Measurements from ENCODE around the gene MAGEA8.
"Not testable (repeated sequence)": the region's sequence is repeated elsewhere in the genome, so short reads cannot be mapped to it uniquely, and the experiment has no call there.

The MAGEA8 gene, protein sequence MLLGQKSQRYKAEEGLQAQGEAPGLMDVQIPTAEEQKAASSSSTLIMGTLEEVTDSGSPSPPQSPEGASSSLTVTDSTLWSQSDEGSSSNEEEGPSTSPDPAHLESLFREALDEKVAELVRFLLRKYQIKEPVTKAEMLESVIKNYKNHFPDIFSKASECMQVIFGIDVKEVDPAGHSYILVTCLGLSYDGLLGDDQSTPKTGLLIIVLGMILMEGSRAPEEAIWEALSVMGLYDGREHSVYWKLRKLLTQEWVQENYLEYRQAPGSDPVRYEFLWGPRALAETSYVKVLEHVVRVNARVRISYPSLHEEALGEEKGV

DNA sequence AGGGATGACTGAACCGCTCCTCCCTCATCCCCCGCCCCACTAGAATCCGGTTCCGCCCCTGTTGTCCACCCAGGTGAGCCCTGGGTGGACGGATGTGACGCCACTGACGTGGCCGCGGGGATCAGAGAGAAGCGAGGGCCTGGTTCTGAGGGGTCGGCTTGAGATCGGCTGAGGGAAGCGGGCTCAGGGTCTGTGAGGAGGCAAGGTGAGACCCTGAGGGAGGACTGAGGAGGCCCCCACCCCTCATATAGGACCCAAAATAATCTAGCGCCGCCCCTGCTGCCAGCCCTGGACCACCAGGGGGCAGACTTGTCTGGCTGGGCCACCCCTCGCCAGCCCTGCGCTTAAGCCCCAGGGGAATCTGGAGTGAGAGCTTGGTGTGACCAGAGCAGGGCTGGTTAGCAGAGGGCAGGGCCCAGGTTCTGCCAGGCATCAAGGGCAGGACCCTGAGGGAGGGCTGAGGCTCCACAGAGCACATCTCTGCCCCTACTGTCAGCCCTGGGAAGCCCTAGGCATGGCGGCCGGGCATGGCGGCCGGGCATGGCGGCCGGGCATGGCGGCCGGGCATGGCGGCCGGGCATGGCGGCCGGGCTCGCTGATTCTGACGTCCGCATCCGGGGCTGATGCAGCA lies at the start of gene MAGEA8:
Gene MAGEA8 (plus strand): TSS at position 103 of the 631 bp plus-strand sequence. CDS start 3,090 bp downstream, outside the sequence.
- no peak for DNase-seq (ENCODE audit: low spot score)

GRCh38 chrX:149831473-149831872 lies 49.5 kb upstream of the MAGEA8 start:
- no peak for DNase-seq (ENCODE audit: low spot score)

- DNase-seq (ENCODE audit: low spot score) = not testable (repeated sequence)
These were observed 44.3 kb upstream of the MAGEA8 start for GRCh38 chrX:149836728-149837127.

DNA sequence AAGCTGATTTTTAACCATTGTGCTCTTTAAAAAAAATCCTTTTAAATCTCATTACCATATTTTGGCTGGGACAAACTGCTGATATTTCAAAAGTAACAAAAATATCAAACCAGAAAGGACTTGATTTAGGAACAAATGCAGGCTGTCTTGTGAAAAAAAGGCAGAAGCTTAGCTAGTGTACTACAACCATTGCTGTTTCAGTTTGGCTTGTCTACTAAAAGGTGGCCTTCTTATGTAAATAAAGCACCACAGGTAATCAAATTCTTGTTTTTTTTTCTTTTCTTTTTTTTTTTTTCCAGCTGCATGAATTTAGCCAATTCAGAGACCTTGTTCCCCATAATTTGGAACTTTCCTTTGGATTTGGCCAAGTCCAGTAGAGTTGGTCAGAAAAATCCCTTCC lies 43.8 kb upstream of the MAGEA8 start:
- DNase-seq (ENCODE audit: low spot score) = no peak

- no peak for DNase-seq (ENCODE audit: low spot score)
These were observed 43.3 kb upstream of the MAGEA8 start for GRCh38 chrX:149837639-149838038.

GRCh38 chrX:149841929-149842328 lies 39.1 kb upstream of the MAGEA8 start:
- no peak for DNase-seq (ENCODE audit: low spot score)

DNA sequence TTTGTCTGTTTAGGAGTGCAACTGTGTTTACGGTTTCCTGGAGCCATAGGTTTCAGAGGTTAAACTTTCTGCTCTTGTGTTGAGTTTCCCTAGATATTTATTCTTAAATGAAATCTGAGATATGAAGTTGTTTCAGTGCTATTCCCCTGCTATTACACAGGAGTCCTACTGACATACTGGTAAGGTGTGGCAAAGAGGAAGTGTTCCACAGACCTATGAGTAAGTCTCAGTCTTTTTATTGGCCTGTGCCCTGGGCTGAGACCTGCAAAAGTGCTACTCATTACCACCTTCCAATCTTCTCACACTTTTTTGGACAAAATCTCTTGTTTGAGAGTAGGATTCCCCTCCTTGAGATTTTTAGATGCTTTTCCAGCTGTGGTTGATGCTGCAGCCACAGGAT lies 35.6 kb upstream of the MAGEA8 start:
- DNase-seq (ENCODE audit: low spot score) = no peak

DNA sequence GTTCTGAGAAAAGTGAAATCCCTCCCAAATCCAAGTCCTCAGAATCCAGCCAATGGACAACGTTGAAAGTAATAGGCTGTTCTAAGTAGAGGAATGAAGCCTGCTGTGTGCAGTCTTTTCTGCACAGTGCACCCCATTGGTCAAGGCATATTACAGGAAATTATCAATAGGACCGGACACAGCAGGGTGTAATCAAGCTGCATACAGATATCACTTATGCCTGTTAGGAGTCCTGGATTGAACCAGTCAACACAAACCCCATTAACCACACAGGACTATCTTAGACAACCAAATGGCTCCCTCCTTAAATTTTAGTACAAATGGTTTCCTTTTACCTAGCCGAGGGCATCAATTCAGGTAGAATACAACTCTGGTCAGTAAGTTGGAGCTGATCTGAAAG lies 34.2 kb upstream of the MAGEA8 start:
- DNase-seq (ENCODE audit: low spot score) = no peak

GRCh38 chrX:149848855-149849254 lies 32.1 kb upstream of the MAGEA8 start:
- no peak for DNase-seq (ENCODE audit: low spot score)

- DNase-seq (ENCODE audit: low spot score) = no peak
These were observed 31.2 kb upstream of the MAGEA8 start for GRCh38 chrX:149849787-149850186.

DNA sequence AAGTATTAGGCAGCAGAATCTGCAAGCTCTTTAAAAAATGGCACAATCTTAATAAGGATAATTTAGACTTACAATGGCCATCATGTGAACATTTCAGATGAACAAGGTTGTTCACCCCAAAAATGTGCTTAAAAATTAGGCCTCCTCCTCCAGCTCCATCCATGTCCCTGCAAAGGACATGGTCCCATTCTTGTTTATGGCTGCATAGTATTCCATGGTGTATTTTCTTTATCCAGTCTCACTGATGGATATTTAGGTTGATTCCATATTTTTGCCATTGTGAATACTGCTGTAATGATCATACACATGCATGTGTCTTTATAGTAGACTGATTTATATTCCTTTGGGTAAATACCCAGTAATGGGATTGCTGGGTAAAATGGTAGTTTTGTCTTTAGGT lies 29.1 kb upstream of the MAGEA8 start:
- no peak for DNase-seq (ENCODE audit: low spot score)

DNA sequence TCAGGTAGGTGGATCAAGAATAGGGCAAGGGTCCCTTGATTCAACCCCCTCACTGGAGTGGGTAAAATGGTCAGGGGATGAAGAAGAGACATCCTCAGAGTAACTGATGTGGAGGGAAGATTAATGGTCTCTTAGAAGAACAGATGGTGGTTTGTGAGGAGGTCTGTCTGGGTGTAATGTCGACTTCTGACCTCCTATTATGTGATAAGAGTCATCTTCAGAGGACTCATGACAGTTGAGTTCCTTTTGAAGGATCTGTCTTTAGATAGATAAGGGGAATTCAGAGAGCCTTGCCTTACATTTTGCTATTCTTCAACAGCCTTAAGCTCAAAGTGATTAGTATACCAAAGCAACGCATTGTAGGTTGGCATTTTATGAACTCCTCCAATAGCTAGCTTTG lies 27.1 kb upstream of the MAGEA8 start:
- DNase-seq (ENCODE audit: low spot score) = no peak

DNA sequence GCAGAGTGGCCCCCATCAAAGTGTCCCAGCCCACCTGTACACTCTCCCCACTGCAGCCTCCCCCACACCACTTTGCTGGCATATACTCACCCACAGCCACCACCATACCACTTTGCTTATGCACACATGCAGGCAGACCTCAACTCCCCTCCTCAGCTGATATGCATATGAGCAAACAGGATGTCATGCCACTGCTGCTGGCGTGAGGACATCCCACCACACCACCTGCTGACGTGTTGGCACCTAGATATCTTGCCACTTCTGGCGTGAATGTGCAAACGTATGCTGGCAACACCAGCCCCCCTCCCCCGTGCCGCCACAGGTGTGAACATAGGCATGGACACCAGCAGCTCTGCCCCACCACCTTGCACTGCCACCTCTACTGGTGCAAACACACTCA lies 22.4 kb upstream of the MAGEA8 start:
- no peak for DNase-seq (ENCODE audit: low spot score)

- DNase-seq (ENCODE audit: low spot score) = no peak
These were observed 20.5 kb upstream of the MAGEA8 start for GRCh38 chrX:149860445-149860844.

DNA sequence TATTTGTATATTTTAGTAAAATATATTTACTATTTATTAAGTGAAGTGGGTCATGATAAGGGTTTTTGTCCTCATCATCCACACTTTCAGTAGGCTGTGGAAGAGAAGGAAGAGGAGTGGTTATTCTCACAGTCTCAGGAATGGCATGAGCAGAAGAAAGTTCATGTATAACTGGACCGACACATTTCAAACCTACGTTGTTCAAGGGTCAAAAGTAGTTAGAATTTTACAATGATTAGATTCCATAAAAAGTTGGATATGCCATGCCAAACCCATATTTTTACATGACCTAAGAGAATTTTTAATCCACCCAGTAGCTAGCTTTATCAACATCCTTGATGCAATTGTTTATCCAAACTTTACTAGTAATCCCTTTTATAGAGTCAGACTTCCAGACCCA lies 15.6 kb upstream of the MAGEA8 start:
- no peak for DNase-seq (ENCODE audit: low spot score)

DNA sequence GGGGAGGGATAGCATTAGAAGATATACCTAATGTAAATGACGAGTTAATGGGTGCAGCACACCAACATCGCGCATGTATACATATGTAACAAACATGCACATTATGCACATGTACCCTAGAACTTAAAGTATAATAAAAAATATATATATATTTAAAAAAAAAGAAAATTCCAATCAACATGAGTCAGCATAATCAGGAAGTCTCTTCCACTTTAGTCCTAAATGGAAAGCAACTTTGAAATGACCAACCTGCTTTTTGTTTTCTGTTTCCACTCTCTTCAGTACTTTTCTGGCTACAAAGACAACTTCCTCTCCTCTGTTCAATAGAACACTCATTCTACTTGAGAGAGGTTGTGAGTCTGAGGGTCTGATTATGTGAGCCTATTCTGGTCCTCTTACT lies 13.5 kb upstream of the MAGEA8 start:
- no peak for DNase-seq (ENCODE audit: low spot score)

GRCh38 chrX:149870840-149871239 lies 10.1 kb upstream of the MAGEA8 start:
- no peak for DNase-seq (ENCODE audit: low spot score)

DNA sequence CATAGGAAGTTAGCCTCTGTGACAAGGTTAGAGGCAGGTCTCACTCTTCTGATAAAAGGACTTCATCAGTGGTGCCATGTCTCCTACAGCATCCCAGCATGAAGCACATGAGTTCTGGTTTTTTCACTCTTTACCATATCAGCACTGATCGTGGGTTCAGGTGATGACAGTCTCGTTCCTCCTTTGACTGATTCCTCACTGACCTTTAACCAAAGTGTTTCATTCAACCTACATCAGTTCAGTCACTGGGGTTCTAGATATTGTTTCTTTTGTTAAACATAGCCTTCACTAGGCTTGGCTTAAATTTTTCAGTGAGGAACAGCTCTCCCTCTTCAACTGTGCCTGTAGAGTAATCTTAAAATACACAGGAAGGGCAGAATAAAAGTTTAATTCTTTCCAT lies 9.6 kb upstream of the MAGEA8 start:
- DNase-seq (ENCODE audit: low spot score) = no peak

GRCh38 chrX:149871940-149872339 lies 9.0 kb upstream of the MAGEA8 start:
- DNase-seq (ENCODE audit: low spot score) = no peak

GRCh38 chrX:149877157-149877556 lies 3.8 kb upstream of the MAGEA8 start:
- DNase-seq (ENCODE audit: low spot score) = no peak

- DNase-seq (ENCODE audit: low spot score) = no peak
These were observed 3.3 kb upstream of the MAGEA8 start for GRCh38 chrX:149877636-149878035.

DNA sequence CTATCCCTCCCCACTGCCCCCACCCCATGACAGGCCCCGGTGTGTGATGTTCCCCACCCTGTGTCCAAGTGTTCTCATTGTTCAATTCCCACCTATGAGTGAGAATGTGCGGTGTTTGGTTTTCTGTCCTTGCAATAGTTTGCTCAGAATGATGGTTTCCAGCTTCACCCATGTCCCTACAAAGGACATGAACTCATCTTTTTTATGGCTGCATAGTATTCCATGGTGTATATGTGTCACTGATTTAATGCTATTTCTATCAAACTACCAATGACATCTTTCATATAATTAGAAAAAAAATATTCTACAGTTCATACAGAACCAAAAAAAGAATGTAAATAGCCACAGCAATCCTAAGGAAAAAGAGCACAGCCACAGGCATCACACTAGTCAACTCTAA lies 9.8 kb downstream of the MAGEA8 start:
- not testable (repeated sequence) for DNase-seq (ENCODE audit: low spot score)

DNA sequence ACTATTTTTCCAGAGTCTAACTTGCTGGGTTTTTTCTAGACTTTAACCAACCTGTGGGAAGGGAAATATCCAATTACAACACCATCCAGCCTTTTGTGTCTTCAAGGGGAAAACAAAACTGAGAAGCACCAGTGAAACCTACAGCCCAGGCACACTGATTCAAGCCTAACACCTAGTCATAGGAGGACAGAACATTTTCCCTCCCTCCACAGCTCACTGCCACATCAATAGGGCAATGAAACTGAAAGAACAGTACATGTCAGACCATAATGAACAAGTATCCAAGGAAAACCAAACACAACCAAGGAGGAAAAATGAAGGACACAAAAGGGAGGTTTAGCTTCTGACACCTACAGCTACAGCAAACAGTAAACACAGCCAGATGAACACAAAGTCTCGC lies 17.6 kb downstream of the MAGEA8 start:
- no peak for DNase-seq (ENCODE audit: low spot score)
